Middle frontal gyrus (tissue), 1 donor: ENCODE results near the gene NUP35.
"Not testable (repeated sequence)": the region's sequence is repeated elsewhere in the genome, so short reads cannot be mapped to it uniquely, and the experiment has no call there.

Experiments
- DNase-seq: peaks from one replicate; pipeline ENCODE4 v3.0.0-alpha.2; 2015; ENCODE audit warnings: low spot score; ENCODE audit errors: extremely low spot score

The NUP35 gene

GRCh38 chr2:183126635-183127034, 2.4 kb downstream of the NUP35 start:
- no peak for DNase-seq

- DNase-seq, result no peak
Observed at GRCh38 chr2:183134016-183134415, 9.8 kb downstream of the NUP35 start.

- DNase-seq, result no peak
Observed at GRCh38 chr2:183148955-183149354, 24.7 kb downstream of the NUP35 start.

- no peak for DNase-seq
Observed at GRCh38 chr2:183149489-183149888, 25.2 kb downstream of the NUP35 start.

- DNase-seq, result not testable (repeated sequence)
Observed at GRCh38 chr2:183152280-183152679, 28.0 kb downstream of the NUP35 start.

GRCh38 chr2:183153967-183154366, 29.7 kb downstream of the NUP35 start:
- no peak for DNase-seq

- not testable (repeated sequence) for DNase-seq
Observed at GRCh38 chr2:183154772-183155171, 30.5 kb downstream of the NUP35 start.

GRCh38 chr2:183157131-183157530, 32.9 kb downstream of the NUP35 start:
- no peak for DNase-seq

GRCh38 chr2:183162362-183162761, 38.1 kb downstream of the NUP35 start:
- no peak for DNase-seq

- DNase-seq, result no peak
Observed at GRCh38 chr2:183163821-183164649, 39.8 kb downstream of the NUP35 start.

GRCh38 chr2:183164650-183165015, 40.4 kb downstream of the NUP35 start:
- DNase-seq, result no peak

GRCh38 chr2:183166210-183166609, 42.0 kb downstream of the NUP35 start:
- no peak for DNase-seq

- DNase-seq, result not testable (repeated sequence)
Observed at GRCh38 chr2:183166976-183167375, 42.7 kb downstream of the NUP35 start.

GRCh38 chr2:183172220-183172887, 48.1 kb downstream of the NUP35 start:
- DNase-seq, result no peak

GRCh38 chr2:183179156-183179555, 54.9 kb downstream of the NUP35 start:
- DNase-seq, result no peak

GRCh38 chr2:183185534-183185933, 61.3 kb downstream of the NUP35 start:
- DNase-seq, result no peak

GRCh38 chr2:183186296-183186695, 62.1 kb downstream of the NUP35 start:
- no peak for DNase-seq

- DNase-seq, result no peak
Observed at GRCh38 chr2:183186766-183187165, 62.5 kb downstream of the NUP35 start.

- no peak for DNase-seq
Observed at GRCh38 chr2:183192343-183192742, 68.1 kb downstream of the NUP35 start.

- DNase-seq, result no peak
Observed at GRCh38 chr2:183193904-183194303, 69.7 kb downstream of the NUP35 start.

GRCh38 chr2:183195397-183195796, 71.2 kb downstream of the NUP35 start:
- DNase-seq, result no peak

- DNase-seq, result no peak
Observed at GRCh38 chr2:183195998-183196409, 71.8 kb downstream of the NUP35 start.

- no peak for DNase-seq
Observed at GRCh38 chr2:183204397-183204796, 80.2 kb downstream of the NUP35 start.
